CD4-positive, alpha-beta T cell (primary cell): ENCODE measurements around the gene FLT4. TPM values are rescaled to one million over a fixed set of nuclear protein-coding genes. Genes with fewer than 3 reads are reported as not detected.

ENCODE experiments used
- ATAC-seq: fragments of 200-7000 bp; cut with Tn5 transposase; one replicate; pipeline ENCODE4 v1.10.0; 2022; ENCODE audit warnings: mild to moderate bottlenecking; ENCODE audit not compliant: poor library complexity
- CTCF ChIA-PET: fragments of 350-600 bp; sonication (Branson Sonifier 250); formaldehyde crosslinking; loops from one replicate; lab custom pipeline; 2021; ENCODE audit warnings: antibody characterized with exemption, inconsistent platforms; lab: Charles Lee
- POLR2A ChIA-PET: fragments of 350-600 bp; sonication (Branson Sonifier 250); formaldehyde crosslinking; loops from one replicate; lab custom pipeline; 2021; ENCODE audit warnings: antibody characterized with exemption, inconsistent platforms; lab: Charles Lee
- DNase-seq, 14 experiments: peaks; one replicate each; pipeline ENCODE4 v3.0.0-alpha.2; 2013 to 2020; ENCODE audit warnings: mixed read lengths in 2 of 14
- H3K27ac ChIP-seq, 2 donors: one replicate each; pipeline versions ENCODE4 v1.5.1 to v1.7.0; 2013; ENCODE audit warnings: low read length in 2 of 2, low read depth in 1 of 2, mild to moderate bottlenecking in 1 of 2
- H3K27me3 ChIP-seq, 2 experiments: 1 replicate in 1 of 2; 2 replicates in 1 of 2; pipeline versions ENCODE4 v1.6.1 to v1.7.0; 2013; ENCODE audit warnings: low read length in 2 of 2, control low read depth in 1 of 2, mild to moderate bottlenecking in 1 of 2, moderate library complexity in 1 of 2; ENCODE audit not compliant: insufficient read depth in 2 of 2, control insufficient read depth in 1 of 2
- H3K36me3 ChIP-seq: one replicate; pipeline ENCODE4 v1.6.1; 2013; ENCODE audit warnings: low read length, control low read depth; ENCODE audit not compliant: insufficient read depth
- H3K4me1 ChIP-seq: one replicate; pipeline ENCODE4 v1.6.1; 2013; ENCODE audit warnings: low read length, control low read depth; ENCODE audit not compliant: insufficient read depth
- H3K4me3 ChIP-seq: one replicate; pipeline ENCODE4 v1.5.1; 2013; ENCODE audit warnings: mild to moderate bottlenecking, low read length, moderate library complexity
- H3K9me3 ChIP-seq, 2 experiments: 1 replicate in 1 of 2; 2 replicates in 1 of 2; pipeline versions ENCODE4 v1.6.1 to v1.7.0; 2013; ENCODE audit warnings: low read length in 2 of 2, mild to moderate bottlenecking in 2 of 2, control low read depth in 1 of 2, moderate library complexity in 1 of 2; ENCODE audit not compliant: control insufficient read depth in 1 of 2, insufficient read depth in 1 of 2
- H3K27ac Mint-ChIP-seq: one replicate; pipeline ENCODE4 v1.8.0; 2020; ENCODE audit warnings: mixed read lengths
- H3K27me3 Mint-ChIP-seq: one replicate; pipeline ENCODE4 v1.8.0; 2021; ENCODE audit warnings: mixed read lengths
- H3K36me3 Mint-ChIP-seq: one replicate; pipeline ENCODE4 v1.8.0; 2021; ENCODE audit warnings: low read depth, mixed read lengths
- H3K4me1 Mint-ChIP-seq: one replicate; pipeline ENCODE4 v1.8.0; 2021; ENCODE audit warnings: low read depth, mixed read lengths
- H3K4me3 Mint-ChIP-seq: one replicate; pipeline ENCODE4 v1.8.0; 2020; ENCODE audit warnings: mild to moderate bottlenecking, mixed read lengths
- H3K9me3 Mint-ChIP-seq: one replicate; pipeline ENCODE4 v1.8.0; 2020; ENCODE audit warnings: mixed read lengths
- intact Hi-C, 2 experiments: fragments of 100-400 bp; cut with DNase I in 1 of 2; cut with micrococcal nuclease in 1 of 2; formaldehyde crosslinking; loops; one replicate each; pipeline versions ENCODE4 v1.15.1 to v1.9.0; 2023 to 2025; cut with DNase I, micrococcal nuclease
- total RNA-seq, 174 experiments: library from RNA in 2 of 174; stranded (reverse) in 2 of 174; gene quantifications; one replicate each; pipeline ENCODE4 v1.2.3 and lab custom pipeline; 2021 to 2026
- TF ChIP-seq, protein P1 (sequence below): fragments of 200-600 bp; IDR thresholded peaks from one replicate; pipeline ENCODE4 v1.8.0; 2022; ENCODE audit warnings: antibody characterized with exemption, mild to moderate bottlenecking

Gene FLT4
- total RNA-seq, 2 experiments from 2014 or later = 2.3 to 2.5 TPM

DNA sequence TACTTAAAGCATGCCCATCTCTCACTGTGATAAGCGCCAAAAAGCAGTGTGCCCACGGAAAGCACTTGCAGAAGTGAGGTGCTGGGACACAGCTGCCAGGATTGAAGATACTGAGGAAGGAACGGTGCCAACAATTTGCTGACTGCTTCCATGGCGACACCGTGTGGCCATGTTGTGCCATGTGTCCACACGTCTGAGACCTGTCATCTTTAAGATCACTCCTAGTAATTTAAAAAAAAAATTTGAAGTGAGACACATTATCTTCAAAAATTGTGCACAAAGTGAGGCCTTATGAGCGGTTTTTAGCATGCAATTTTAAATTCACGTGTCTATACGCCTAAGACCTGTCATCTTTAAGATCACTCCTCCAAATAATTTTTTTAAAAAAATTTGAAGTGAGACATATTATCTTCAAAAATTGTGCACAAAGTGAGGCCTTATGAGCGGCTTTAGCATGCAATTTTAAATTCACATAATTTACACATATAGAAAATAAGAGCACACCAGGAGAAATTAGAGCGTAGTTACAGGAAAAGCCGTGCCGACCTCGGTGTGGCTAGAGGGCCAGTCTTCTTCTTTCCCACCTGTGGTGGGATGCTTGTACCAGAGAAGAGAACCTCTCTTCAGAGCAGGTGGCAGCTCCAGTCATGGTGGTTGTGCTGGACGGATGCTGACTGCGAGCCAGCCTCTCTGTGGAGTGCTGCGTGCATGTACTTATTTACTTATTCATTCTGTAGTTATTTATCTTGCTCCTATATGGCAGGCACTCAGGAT is 21.4 kb upstream of the FLT4 start:
- Mint-ChIP-seq H3K4me1 (peaks cover 17% of the 10 kb centered on the region), H3K36me3 (no peaks in the 10 kb centered on the region), H3K9me3 (no peaks in the 10 kb centered on the region), H3K27ac (no peak overlapping the region), H3K4me3 (peak overlapping the region; percentile 49), H3K27me3 (peaks cover 7% of the 10 kb centered on the region)
- Histone ChIP-seq H3K36me3 (no peaks in the 10 kb centered on the region), H3K4me3 (no peak overlapping the region), H3K27ac (no peak overlapping the region), H3K4me1 (peaks cover 13% of the 10 kb centered on the region), H3K27me3 (peaks cover 6 to 9% of the 10 kb centered on the region in 2 experiments), H3K9me3 (peaks cover 0 to 6% of the 10 kb centered on the region in 2 experiments)
- ATAC-seq (peak; percentile 83), DNase-seq (peak in 12 of 14 experiments; percentile 28 to 73 (median 48))
- TF ChIP-seq, protein P1, sequence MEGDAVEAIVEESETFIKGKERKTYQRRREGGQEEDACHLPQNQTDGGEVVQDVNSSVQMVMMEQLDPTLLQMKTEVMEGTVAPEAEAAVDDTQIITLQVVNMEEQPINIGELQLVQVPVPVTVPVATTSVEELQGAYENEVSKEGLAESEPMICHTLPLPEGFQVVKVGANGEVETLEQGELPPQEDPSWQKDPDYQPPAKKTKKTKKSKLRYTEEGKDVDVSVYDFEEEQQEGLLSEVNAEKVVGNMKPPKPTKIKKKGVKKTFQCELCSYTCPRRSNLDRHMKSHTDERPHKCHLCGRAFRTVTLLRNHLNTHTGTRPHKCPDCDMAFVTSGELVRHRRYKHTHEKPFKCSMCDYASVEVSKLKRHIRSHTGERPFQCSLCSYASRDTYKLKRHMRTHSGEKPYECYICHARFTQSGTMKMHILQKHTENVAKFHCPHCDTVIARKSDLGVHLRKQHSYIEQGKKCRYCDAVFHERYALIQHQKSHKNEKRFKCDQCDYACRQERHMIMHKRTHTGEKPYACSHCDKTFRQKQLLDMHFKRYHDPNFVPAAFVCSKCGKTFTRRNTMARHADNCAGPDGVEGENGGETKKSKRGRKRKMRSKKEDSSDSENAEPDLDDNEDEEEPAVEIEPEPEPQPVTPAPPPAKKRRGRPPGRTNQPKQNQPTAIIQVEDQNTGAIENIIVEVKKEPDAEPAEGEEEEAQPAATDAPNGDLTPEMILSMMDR = peak; percentile 69
- CTCF ChIA-PET = interaction anchor here (0.9 kb wide), 1 partner anchor 21 kb away, joined by 3 read pairs; no protein-coding TSS in a partner anchor
- POLR2A ChIA-PET = no interaction called here
- intact Hi-C loops = no loop called here

GRCh38 chr5:180670157-180670556 is 20.8 kb upstream of the FLT4 start:
- H3K4me1 Mint-ChIP-seq = peaks cover 17% of the 10 kb centered on the region
- no peak overlapping the region for H3K4me3 ChIP-seq
- intact Hi-C loops = no loop called here
- peak; percentile 11 for ATAC-seq
- no peak for DNase-seq
- H3K9me3 Mint-ChIP-seq = no peaks in the 10 kb centered on the region
- no peaks in the 10 kb centered on the region for H3K36me3 ChIP-seq
- H3K9me3 ChIP-seq = peaks cover 0 to 6% of the 10 kb centered on the region in 2 experiments
- H3K27ac Mint-ChIP-seq = no peak overlapping the region
- ChIA-PET POLR2A (no interaction called here), CTCF (interaction anchor here (0.9 kb wide), 1 partner anchor 22 kb away, joined by 3 read pairs; no protein-coding TSS in a partner anchor)
- no peaks in the 10 kb centered on the region for H3K36me3 Mint-ChIP-seq
- no peak overlapping the region for H3K27ac ChIP-seq
- H3K4me3 Mint-ChIP-seq = peak overlapping the region; percentile 49
- peaks cover 13% of the 10 kb centered on the region for H3K4me1 ChIP-seq
- H3K27me3 ChIP-seq = peaks cover 4 to 9% of the 10 kb centered on the region in 2 experiments
- TF ChIP-seq, protein P1 = no peak
- peaks cover 7% of the 10 kb centered on the region for H3K27me3 Mint-ChIP-seq

DNA sequence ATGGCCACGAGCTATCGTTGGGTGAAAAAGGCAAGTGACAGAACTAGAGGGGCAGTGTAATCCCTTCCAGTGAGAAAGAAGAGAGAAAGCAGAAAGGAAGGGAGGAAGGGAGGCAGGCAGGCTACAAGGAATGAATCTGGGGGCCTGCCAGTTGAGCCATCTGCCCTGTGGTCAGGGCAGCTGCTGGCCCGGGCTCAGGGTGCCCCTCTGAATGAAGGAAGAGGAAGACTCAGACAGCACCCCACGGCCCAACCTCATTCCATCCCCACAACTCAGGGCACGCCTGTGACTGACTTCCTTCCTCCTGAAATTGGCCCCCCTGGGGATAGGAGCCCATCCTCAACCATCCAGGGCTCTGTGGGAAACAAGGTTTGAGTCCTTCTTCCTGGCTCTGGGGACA is 20.3 kb upstream of the FLT4 start:
- intact Hi-C loops = loop anchor here in 1 of 2 experiments (10.0 kb wide), 2 partner anchors 45 to 145 kb away; no protein-coding TSS in a partner anchor
- ATAC-seq (no peak), DNase-seq (no peak)
- Histone ChIP-seq H3K4me1 (peaks cover 13% of the 10 kb centered on the region), H3K4me3 (no peak overlapping the region), H3K27ac (no peak overlapping the region), H3K9me3 (peaks cover 0 to 6% of the 10 kb centered on the region in 2 experiments), H3K36me3 (no peaks in the 10 kb centered on the region), H3K27me3 (peaks cover 0 to 9% of the 10 kb centered on the region in 2 experiments)
- Mint-ChIP-seq H3K4me3 (no peak overlapping the region), H3K27me3 (peaks cover 4% of the 10 kb centered on the region), H3K36me3 (no peaks in the 10 kb centered on the region), H3K4me1 (peaks cover 17% of the 10 kb centered on the region), H3K9me3 (no peaks in the 10 kb centered on the region), H3K27ac (no peak overlapping the region)
- ChIA-PET POLR2A (no interaction called here), CTCF (no interaction called here)
- TF ChIP-seq, protein P1 = no peak
